Raji (cell line): ENCODE data around the gene PELI2.

Experiments used
- POLR2A ChIP-seq: IDR thresholded peaks from 2 replicates; pipeline ENCODE4 v1.6.1; 2011; ENCODE audit warnings: low read depth, low read length, control low read depth; ENCODE audit not compliant: insufficient read depth

PELI2 gene

GRCh38 chr14:56333359-56334292 is 215.4 kb downstream of the PELI2 start:
- TF ChIP-seq POLR2A = no peak

- TF ChIP-seq POLR2A = no peak
Observed at GRCh38 chr14:56334458-56334857, 216.2 kb downstream of the PELI2 start.

- TF ChIP-seq POLR2A = no peak
Observed at GRCh38 chr14:56338674-56339073, 220.5 kb downstream of the PELI2 start.

GRCh38 chr14:56339855-56340701 is 221.9 kb downstream of the PELI2 start:
- TF ChIP-seq POLR2A = no peak

GRCh38 chr14:56340932-56341331 is 222.7 kb downstream of the PELI2 start:
- TF ChIP-seq POLR2A = no peak

- TF ChIP-seq POLR2A = no peak
Observed at GRCh38 chr14:56341766-56342493, 223.7 kb downstream of the PELI2 start.

GRCh38 chr14:56342494-56342942 is 224.3 kb downstream of the PELI2 start:
- no peak for TF ChIP-seq POLR2A

- no peak for TF ChIP-seq POLR2A
Observed at GRCh38 chr14:56349960-56350359, 231.7 kb downstream of the PELI2 start.
